C4-2B (cell line): ENCODE data around the gene TPP1.

Experiments used
- CTCF ChIP-seq: fragments of 450-650 bp; conservative IDR thresholded peaks from 2 replicates; pipeline ENCODE4 v1.5.1; 2017; ENCODE audit warnings: mild to moderate bottlenecking
- ZFX ChIP-seq: fragments of 450-650 bp; IDR thresholded peaks from 2 replicates; pipeline ENCODE4 v1.6.1; 2017

GRCh38 chr11:6570691-6571427 lies 48.4 kb downstream of the TPP1 start:
- TF ChIP-seq CTCF = no peak
- no peak for TF ChIP-seq ZFX
